Bronchial epithelial cell (primary cell): Measurements from ENCODE around the gene HOXD8. TPM values are rescaled to one million over a fixed set of nuclear protein-coding genes. Genes with fewer than 3 reads are reported as not detected.

Source experiments
- DNase-seq: peaks from one replicate; pipeline ENCODE4 v3.0.0-alpha.2; 2010; ENCODE audit warnings: low read depth
- FAIRE-seq: peaks from 2 replicates; lab custom pipeline; 2011; peaks lifted over from hg19 to GRCh38; lab: Jason Lieb, UNC
- H3K27me3 ChIP-seq: 2 replicates; pipeline ENCODE4 v1.5.1; 2011; ENCODE audit warnings: low read length; ENCODE audit not compliant: control insufficient read depth, insufficient read depth
- H3K36me3 ChIP-seq: 2 replicates; pipeline ENCODE4 v1.5.1; 2011; ENCODE audit warnings: low read length; ENCODE audit not compliant: control insufficient read depth, insufficient read depth
- H3K4me3 ChIP-seq: 2 replicates; pipeline ENCODE4 v1.5.1; 2011; ENCODE audit warnings: mild to moderate bottlenecking, low read depth, low read length, control low read depth
- total RNA-seq: library from RNA; depleted of rRNA; stranded (reverse); fragments of >200 nt; gene quantifications from 2 replicates; pipeline ENCODE4 v1.2.1, GENCODE V29; 2014
- TF ChIP-seq, protein P1 (sequence below): IDR thresholded peaks from 2 replicates; pipeline ENCODE4 v1.5.1; 2011; ENCODE audit warnings: mild to moderate bottlenecking, moderate library complexity, low read length, control low read depth, inconsistent platforms; ENCODE audit not compliant: insufficient read depth, severe bottlenecking

The HOXD8 gene
- total RNA-seq, 1 donor from 2014 or later, result not detected

DNA sequence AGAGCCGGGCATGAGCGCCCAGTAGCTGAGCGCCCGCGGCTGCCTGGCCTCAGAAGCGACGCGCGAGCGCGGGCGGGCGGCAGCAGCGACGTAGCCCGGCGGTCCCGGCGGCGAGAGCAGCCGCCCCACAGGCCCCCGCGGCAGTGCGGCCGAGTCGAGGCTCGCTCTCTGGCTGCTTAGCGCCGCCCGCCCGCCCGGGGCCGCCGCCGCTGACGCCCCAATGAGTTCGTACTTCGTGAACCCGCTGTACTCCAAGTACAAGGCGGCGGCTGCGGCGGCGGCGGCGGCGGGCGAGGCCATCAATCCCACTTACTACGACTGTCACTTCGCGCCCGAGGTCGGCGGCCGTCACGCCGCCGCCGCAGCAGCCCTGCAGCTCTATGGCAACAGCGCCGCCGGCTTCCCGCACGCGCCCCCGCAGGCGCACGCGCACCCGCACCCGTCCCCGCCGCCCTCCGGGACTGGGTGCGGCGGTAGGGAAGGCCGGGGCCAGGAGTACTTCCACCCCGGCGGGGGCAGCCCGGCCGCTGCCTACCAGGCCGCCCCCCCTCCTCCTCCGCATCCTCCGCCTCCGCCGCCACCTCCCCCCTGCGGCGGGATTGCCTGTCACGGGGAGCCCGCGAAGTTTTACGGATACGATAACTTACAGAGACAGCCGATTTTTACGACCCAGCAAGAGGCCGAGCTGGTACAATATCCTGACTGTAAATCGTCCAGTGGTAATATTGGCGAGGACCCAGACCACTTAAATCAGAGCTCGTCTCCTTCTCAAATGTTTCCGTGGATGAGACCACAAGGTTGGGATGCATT is 847 bp downstream of the HOXD8 start:
- no peak overlapping the region for H3K4me3 ChIP-seq
- TF ChIP-seq, protein P1, sequence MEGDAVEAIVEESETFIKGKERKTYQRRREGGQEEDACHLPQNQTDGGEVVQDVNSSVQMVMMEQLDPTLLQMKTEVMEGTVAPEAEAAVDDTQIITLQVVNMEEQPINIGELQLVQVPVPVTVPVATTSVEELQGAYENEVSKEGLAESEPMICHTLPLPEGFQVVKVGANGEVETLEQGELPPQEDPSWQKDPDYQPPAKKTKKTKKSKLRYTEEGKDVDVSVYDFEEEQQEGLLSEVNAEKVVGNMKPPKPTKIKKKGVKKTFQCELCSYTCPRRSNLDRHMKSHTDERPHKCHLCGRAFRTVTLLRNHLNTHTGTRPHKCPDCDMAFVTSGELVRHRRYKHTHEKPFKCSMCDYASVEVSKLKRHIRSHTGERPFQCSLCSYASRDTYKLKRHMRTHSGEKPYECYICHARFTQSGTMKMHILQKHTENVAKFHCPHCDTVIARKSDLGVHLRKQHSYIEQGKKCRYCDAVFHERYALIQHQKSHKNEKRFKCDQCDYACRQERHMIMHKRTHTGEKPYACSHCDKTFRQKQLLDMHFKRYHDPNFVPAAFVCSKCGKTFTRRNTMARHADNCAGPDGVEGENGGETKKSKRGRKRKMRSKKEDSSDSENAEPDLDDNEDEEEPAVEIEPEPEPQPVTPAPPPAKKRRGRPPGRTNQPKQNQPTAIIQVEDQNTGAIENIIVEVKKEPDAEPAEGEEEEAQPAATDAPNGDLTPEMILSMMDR, result no peak
- no peak for DNase-seq
- no peaks in the 10 kb centered on the region for H3K36me3 ChIP-seq
- no peak for FAIRE-seq
- H3K27me3 ChIP-seq, result peaks cover 63% of the 10 kb centered on the region

DNA sequence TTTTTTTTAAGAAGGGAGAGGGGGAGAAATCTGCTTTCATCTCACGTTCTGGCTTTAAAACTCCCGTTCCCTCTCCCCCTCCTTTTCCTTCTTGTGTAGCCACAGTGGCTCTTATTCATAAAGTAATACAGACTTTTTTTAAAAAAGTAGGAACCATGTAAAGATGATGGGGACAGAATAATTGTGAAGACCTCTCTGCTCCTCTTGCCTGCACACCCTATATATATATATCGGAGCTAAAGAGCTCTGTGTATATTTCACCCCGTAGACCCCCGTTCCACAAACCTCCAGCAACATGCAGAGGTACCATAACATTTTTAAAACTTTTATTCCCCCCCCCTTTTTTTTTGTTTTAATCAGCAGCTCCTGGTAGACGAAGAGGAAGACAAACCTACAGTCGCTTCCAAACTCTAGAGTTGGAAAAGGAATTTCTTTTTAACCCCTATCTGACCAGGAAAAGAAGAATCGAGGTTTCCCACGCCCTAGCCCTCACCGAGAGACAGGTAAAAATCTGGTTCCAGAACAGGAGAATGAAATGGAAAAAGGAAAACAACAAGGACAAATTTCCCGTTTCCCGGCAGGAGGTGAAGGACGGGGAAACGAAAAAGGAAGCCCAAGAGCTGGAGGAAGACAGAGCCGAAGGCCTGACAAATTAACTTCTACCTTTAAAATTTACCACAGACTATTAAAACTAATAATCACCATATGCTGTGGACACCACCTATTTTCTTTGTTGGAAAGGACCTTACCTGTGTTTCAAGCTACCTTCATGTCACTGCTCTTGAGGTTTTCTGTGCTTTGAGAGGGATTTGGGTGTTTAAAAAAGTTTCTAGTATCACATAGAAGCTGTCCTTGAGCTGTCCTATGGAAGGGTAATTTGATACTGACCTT is 1.7 kb downstream of the HOXD8 start:
- no peak overlapping the region for H3K4me3 ChIP-seq
- FAIRE-seq (no peak), DNase-seq (no peak)
- TF ChIP-seq, protein P1, result no peak
- H3K27me3 ChIP-seq, result peaks cover 65% of the 10 kb centered on the region
- no peaks in the 10 kb centered on the region for H3K36me3 ChIP-seq

DNA sequence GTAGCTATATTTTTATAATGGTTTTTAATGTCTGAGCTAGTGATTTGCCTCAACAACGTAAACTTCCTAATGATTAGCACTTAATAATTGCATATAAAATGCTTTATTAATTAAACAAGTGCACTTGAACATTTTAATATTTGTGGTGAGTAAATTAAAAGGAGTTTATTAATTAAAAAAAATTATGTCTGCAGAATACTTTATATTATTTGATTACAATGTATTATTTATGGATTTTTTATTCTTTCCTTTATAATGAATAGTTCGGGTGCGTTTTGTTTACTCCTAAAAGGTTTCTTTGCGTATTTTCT is 2.3 kb downstream of the HOXD8 start:
- H3K27me3 ChIP-seq, result peaks cover 66% of the 10 kb centered on the region
- no peak overlapping the region for H3K4me3 ChIP-seq
- no peaks in the 10 kb centered on the region for H3K36me3 ChIP-seq
- no peak for FAIRE-seq
- no peak for DNase-seq
- TF ChIP-seq, protein P1, result no peak

DNA sequence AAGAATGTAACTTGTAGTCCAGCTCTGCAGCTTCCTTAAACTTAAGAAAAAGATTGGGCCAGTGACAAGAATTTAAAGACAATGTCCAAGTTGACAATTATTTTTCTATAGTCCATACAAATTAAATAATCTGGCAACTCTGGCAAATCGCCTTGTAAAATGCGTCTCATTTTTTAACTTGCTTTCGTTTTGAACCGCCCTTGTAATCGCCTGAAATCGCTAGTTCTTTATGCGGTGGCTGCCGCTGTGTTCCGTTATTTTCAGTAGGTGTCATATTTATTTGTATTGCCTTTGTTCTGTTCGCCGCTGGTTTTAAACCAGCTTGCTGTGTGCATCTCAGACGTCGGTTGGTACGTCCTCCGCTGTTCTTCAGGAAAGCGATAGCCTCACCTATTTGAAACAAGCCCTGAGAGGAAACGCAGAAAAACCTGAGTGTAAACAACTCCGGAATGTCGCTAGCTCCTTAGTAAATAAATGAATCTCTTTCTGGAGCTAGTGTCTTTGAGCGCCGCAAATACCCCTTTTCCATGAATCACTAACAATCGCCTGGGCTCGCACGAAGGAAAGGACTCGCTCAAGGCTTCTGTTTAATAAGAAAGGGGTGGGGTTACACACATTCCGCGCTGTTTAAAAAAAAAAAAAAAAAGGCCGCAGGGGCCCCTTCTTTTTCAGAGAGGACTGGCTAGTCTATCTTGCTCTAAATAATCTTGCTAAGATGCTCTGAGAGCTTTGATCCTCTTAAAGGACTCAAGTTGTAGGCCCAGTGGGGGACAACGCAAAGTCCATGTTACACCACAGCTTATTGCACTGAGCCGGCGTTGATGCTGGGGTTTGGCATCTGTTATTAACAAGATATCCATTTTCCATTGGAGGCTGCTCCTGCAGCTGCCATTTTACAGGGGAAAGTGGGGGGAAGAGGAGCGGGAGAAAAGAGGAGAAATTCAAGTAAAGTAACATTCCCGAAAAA is 3.0 kb downstream of the HOXD8 start:
- TF ChIP-seq, protein P1, result no peak
- FAIRE-seq (no peak), DNase-seq (no peak)
- H3K27me3 ChIP-seq, result peaks cover 70% of the 10 kb centered on the region
- H3K36me3 ChIP-seq, result no peaks in the 10 kb centered on the region
- no peak overlapping the region for H3K4me3 ChIP-seq

DNA sequence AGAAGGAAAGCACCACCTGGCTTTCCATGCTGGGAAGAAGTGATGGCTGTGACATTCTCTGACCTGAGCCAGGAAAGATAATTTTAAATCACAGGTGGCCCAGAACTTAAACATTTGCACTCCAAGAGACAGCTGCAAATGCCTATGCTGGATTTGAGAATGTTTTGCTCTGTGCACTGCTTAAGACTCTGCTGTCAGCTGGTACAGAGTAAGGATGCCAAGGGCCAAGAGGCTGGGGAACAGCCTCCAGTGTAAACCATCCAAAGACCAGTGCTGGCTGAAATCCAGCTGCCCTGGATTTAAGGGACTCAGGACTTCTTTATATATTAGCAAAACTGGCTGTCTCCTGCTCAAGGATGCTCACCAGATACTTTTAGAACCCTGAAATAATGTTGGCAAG is 3.9 kb downstream of the HOXD8 start:
- Histone ChIP-seq H3K4me3 (no peak overlapping the region), H3K27me3 (peaks cover 66% of the 10 kb centered on the region), H3K36me3 (no peaks in the 10 kb centered on the region)
- FAIRE-seq, result no peak
- DNase-seq, result no peak
- TF ChIP-seq, protein P1, result no peak
